Measurements from ENCODE around the gene IQCE. TPM values are rescaled to one million over a fixed set of nuclear protein-coding genes. Genes with fewer than 3 reads are reported as not detected.

The IQCE gene
- polyA plus RNA-seq, 1 donor from 2014 or later = 21.2 TPM

DNA sequence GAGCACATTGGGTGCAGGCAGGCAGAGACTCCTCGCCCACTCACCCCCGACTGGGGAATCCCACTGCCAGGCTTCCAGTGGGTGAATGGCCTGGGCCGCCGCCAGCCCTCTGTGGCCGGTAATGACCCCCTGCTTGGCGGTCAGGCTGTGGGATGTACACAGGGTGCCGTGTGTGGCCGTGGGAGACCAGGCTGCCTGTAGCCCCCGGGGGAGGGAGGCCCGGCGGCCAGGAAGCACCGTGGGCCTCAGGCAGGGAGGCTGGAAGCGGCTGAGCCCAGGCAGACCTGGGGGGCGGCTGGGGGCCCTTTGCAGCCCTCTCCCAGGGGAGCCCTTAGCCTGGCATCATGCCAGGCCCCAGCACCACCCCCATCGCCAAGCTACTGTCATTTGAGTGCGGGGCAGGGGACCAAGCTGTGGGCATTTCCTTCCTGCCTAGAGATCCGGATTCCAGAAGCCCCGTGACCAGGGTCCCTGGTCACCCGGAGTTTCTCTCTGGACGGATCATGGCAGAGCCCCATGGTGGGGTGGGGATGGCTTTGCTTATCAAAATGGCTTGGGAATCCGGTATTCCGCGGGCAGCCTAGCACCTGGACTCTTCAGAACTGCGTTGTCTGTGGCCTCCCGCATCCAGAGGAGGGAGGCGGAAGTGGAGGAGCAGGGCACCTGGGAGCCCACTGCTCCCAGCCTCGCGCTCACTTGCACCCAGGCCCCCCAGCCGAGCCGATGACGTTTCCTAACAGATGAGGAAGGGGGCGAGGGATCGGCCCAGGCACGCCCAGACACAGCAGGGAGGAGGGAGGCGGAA, 74.2 kb downstream of the IQCE start:
- Histone ChIP-seq H4K20me1 (ENCODE audit: insufficient read depth) (peaks cover 52% of the 10 kb centered on the region), H3K36me3 (ENCODE audit: insufficient read depth, low read length) (no peaks in the 10 kb centered on the region), H2AFZ (ENCODE audit: low read depth, low read length) (no peak overlapping the region), H3K4me2 (ENCODE audit: low read length) (peak overlapping the region; percentile 60), H3K4me3 (ENCODE audit: low read length) (peak overlapping the region; percentile 93), H3K9ac (ENCODE audit: low read length) (peak overlapping the region; percentile 97), H3F3A (ENCODE audit: insufficient read depth, low read length, poor library complexity, severe bottlenecking) (no peaks in the 10 kb centered on the region), H3K9me3 (ENCODE audit: low read length) (no peaks in the 10 kb centered on the region), H3K79me2 (replicated peaks; ENCODE audit: insufficient read depth, low read length) (peaks cover 57% of the 10 kb centered on the region), H3K27me3 (ENCODE audit: insufficient read depth, low read depth, low read length) (no peaks in the 10 kb centered on the region), H3K27ac (ENCODE audit: low read length) (peak overlapping the region; percentile 78), H3K9me2 (ENCODE audit: insufficient read depth, low read length) (no peaks in the 10 kb centered on the region)
- TF ChIP-seq, protein P1, sequence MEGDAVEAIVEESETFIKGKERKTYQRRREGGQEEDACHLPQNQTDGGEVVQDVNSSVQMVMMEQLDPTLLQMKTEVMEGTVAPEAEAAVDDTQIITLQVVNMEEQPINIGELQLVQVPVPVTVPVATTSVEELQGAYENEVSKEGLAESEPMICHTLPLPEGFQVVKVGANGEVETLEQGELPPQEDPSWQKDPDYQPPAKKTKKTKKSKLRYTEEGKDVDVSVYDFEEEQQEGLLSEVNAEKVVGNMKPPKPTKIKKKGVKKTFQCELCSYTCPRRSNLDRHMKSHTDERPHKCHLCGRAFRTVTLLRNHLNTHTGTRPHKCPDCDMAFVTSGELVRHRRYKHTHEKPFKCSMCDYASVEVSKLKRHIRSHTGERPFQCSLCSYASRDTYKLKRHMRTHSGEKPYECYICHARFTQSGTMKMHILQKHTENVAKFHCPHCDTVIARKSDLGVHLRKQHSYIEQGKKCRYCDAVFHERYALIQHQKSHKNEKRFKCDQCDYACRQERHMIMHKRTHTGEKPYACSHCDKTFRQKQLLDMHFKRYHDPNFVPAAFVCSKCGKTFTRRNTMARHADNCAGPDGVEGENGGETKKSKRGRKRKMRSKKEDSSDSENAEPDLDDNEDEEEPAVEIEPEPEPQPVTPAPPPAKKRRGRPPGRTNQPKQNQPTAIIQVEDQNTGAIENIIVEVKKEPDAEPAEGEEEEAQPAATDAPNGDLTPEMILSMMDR (IDR thresholded peaks at IDR 0.05; ENCODE audit: poor library complexity, severe bottlenecking) = no peak
- peak; percentile 17 for TF ChIP-seq POLR2AphosphoS5 (IDR thresholded peaks at IDR 0.05)

DNA sequence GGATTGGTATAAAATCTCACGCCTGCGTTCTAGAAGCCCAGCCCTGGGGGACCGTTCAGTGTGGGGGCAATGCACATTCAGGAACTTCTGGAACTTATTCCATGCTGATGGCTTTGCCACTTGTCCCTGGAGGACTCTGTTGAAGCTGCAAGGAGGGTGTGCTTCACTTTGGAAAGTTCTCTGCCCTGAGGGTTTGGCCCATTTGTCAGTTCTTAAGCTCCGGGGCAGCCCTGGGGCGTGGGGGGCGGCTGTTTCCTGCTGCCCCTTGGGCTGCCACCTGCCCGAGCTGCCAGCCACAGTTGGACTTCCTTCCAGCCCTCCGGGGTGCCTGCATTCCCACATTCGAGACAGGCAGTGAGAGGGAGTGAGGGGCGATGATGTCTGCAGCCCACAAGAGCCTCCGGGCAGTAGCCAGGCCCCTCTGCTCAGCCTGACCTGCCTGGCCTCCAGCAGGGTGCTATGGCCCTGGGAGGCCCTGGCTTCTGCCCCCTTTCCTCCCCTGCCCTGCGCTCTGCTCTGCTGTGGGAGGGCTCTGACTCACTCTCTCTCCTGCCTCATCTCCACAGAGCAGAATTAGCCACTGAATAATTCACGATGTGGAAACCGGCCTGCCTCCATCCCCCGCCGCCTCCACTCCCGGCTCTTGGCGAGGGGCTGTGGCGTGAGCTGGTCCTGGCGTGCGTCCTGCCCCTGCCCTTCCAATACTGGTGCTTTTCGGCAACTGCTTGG, 74.9 kb downstream of the IQCE start:
- H2AFZ ChIP-seq (ENCODE audit: low read depth, low read length) = no peak overlapping the region

More for the DNA sequence above, 74.9 kb downstream of the IQCE start:
- Histone ChIP-seq H3F3A (ENCODE audit: insufficient read depth, low read length, poor library complexity, severe bottlenecking) (no peaks in the 10 kb centered on the region), H3K4me3 (ENCODE audit: low read length) (peak overlapping the region; percentile 93), H3K4me2 (ENCODE audit: low read length) (peak overlapping the region; percentile 60), H3K27ac (ENCODE audit: low read length) (peak overlapping the region; percentile 78), H3K9ac (ENCODE audit: low read length) (peak overlapping the region; percentile 97), H3K36me3 (ENCODE audit: insufficient read depth, low read length) (no peaks in the 10 kb centered on the region), H4K20me1 (ENCODE audit: insufficient read depth) (peaks cover 59% of the 10 kb centered on the region), H3K9me3 (ENCODE audit: low read length) (no peaks in the 10 kb centered on the region), H3K79me2 (replicated peaks; ENCODE audit: insufficient read depth, low read length) (peaks cover 63% of the 10 kb centered on the region), H3K27me3 (ENCODE audit: insufficient read depth, low read depth, low read length) (no peaks in the 10 kb centered on the region), H3K9me2 (ENCODE audit: insufficient read depth, low read length) (no peaks in the 10 kb centered on the region)
- TF ChIP-seq, protein P2, sequence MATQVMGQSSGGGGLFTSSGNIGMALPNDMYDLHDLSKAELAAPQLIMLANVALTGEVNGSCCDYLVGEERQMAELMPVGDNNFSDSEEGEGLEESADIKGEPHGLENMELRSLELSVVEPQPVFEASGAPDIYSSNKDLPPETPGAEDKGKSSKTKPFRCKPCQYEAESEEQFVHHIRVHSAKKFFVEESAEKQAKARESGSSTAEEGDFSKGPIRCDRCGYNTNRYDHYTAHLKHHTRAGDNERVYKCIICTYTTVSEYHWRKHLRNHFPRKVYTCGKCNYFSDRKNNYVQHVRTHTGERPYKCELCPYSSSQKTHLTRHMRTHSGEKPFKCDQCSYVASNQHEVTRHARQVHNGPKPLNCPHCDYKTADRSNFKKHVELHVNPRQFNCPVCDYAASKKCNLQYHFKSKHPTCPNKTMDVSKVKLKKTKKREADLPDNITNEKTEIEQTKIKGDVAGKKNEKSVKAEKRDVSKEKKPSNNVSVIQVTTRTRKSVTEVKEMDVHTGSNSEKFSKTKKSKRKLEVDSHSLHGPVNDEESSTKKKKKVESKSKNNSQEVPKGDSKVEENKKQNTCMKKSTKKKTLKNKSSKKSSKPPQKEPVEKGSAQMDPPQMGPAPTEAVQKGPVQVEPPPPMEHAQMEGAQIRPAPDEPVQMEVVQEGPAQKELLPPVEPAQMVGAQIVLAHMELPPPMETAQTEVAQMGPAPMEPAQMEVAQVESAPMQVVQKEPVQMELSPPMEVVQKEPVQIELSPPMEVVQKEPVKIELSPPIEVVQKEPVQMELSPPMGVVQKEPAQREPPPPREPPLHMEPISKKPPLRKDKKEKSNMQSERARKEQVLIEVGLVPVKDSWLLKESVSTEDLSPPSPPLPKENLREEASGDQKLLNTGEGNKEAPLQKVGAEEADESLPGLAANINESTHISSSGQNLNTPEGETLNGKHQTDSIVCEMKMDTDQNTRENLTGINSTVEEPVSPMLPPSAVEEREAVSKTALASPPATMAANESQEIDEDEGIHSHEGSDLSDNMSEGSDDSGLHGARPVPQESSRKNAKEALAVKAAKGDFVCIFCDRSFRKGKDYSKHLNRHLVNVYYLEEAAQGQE (IDR thresholded peaks at IDR 0.05; ENCODE audit: borderline replicate concordance) = no peak

Data from neural cell (in vitro differentiated cells).